ELR (cell line): ENCODE results near the gene LRRC4.

Source experiments
- DNase-seq: peaks from one replicate; pipeline ENCODE4 v3.0.0-alpha.2; 2015; ENCODE audit warnings: low read depth

Gene LRRC4

DNA sequence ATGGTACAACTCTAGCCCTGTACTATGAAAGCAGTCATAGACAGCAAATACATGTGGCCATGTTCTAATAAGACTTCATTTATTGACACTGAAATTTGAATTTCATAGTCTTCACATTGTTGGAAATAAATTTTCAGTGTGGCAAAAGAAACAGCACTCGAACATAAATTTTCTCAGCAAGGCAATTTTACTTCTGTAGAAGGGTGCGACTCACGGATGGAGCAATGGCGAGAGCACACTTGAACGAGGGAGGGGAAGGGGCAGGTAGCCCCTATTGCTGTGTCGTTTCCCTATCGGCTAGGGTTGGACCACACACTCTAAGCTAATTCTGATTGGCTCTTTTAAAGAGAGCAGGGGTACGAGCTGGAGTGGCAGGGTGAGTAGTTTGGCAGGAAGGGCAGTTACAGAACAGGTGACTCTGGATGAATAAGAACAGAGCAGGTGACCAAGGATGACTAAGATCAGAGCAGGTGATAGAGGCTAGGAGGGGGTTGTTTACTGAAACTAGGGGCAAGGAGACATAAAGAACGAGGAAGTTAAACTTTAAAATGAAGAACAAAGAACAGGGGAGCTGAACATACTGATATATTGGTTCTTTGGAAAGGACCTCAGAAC, 52.0 kb downstream of the LRRC4 start:
- DNase-seq = no peak

- DNase-seq = no peak
Measured at GRCh38 chr7:127978421-127978820, 52.8 kb downstream of the LRRC4 start.
